ENCODE results near the gene MSH3.
"Not testable (repeated sequence)": the region's sequence is repeated elsewhere in the genome, so short reads cannot be mapped to it uniquely, and the experiment has no call there.

Gene MSH3

DNA sequence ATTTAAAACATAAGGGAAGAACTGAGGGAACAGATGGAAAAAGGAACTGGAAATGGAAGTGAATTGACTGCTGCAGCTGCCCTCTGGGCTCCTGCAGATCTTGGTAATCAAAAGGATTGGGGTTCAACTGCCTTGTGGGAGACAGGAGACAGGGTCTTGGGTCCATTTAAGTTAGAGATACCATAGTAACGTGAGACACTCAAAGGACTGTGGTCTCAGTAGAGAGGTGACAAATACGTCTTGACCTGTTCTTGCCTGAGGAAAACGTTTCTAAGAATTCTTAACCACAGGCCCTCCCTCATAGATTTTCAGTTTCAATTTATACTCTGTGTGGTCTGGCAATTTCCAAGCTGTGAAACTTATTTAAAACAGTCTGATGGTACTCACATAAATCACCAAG lies 101.2 kb downstream of the MSH3 start:
- DNase-seq (ENCODE audit: low spot score) = no peak

GRCh38 chr5:80756292-80756691 lies 101.8 kb downstream of the MSH3 start:
- DNase-seq (ENCODE audit: low spot score) = no peak

GRCh38 chr5:80757290-80757689 lies 102.8 kb downstream of the MSH3 start:
- DNase-seq (ENCODE audit: low spot score) = no peak

DNA sequence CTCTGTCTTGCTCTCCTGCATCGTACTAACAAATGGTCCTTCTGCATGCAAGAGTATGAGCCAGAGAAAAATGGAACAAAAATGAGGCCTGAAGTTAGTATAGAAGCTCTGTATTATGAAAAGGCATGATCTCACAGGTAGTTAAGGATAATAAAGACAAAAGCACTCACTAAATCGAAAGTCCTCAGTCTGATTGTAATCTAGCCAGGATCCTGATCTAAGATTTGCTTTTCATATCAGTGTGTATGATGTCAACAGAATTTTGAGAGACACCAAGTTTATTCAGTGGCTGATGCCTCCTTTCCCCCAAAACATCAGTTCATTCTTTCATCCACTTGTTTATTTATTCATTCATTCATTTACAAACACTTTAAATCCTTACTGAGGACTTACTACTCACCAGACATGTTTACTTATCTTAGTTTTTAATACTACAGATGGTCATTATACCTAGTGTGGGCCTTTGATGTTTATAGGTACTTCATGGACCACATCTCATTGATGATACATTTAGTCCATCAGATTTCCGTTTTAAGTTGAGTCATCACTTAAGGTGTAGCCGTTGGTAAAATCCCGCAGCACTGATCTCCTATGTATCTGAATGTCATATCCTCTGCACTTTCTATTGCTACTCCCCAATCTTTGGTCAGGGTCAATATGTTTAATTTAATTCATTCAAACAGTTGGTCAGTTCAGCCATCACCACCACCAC lies 105.6 kb downstream of the MSH3 start:
- DNase-seq (ENCODE audit: low spot score) = peak; percentile 72

GRCh38 chr5:80760680-80761079 lies 106.2 kb downstream of the MSH3 start:
- peak; percentile 32 for DNase-seq (ENCODE audit: low spot score)

- peak; percentile 7 for DNase-seq (ENCODE audit: low spot score)
Measured at GRCh38 chr5:80761176-80761575, 106.7 kb downstream of the MSH3 start.

DNA sequence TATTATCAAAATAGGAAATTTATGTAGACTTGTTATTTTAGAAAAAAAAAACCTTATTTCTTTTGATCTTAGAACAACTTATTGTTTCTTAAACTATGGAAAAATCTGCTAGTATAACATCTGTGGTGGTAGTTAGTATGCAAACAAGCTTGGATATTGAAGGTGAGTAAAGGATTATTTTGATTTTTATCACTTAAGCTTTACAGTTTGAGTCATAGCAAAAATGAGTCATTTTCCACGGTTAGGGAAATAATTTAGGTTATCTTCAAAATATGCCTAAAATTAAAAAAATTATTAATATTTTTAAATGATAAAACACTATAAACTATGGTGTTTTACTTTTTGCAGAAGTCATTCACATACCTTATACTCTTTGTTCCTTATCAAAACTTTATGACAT lies 107.5 kb downstream of the MSH3 start:
- DNase-seq (ENCODE audit: low spot score) = no peak

DNA sequence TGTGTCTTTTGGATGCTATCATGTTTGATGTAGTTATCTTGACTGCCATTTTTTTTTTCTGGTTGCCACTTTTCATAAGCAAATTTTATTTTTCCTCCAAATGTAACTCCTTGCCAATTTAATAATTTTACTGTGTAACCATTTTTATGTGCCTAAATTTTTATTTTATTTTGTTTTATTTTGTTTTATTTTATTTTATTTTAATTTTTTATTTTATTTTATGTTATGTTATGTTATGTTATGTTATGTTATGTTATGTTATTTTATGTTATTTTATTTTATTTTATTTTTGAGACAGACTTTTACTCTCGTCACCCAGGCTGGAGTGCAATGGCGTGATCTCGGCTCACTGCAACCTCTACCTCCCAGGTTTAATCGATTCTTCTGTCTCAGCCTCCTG lies 108.1 kb downstream of the MSH3 start:
- DNase-seq (ENCODE audit: low spot score) = no peak

DNA sequence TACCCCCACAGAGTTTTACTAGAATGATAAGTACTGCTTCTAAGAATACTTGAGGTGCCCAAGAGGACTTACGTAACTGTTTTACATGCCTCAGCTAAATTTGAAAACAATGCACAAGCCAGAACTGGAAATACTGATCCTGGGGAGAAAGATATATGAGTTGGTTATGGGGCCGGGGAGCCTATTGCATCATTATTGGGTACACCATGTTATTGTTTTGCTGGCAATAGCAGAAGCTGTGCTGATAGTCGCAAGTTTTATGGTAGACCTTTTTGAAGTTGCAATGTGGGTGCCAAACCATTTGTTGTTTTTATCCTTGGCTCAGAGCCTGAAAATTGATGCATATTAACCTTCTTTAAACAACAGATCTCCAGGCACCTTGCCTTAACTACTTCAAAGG lies 108.8 kb downstream of the MSH3 start:
- DNase-seq (ENCODE audit: low spot score) = no peak

- DNase-seq (ENCODE audit: low spot score) = no peak
Measured at GRCh38 chr5:80763873-80764647, 109.6 kb downstream of the MSH3 start.

GRCh38 chr5:80764786-80765185 lies 110.3 kb downstream of the MSH3 start:
- DNase-seq (ENCODE audit: low spot score) = no peak

- no peak for DNase-seq (ENCODE audit: low spot score)
Measured at GRCh38 chr5:80777347-80778287, 123.2 kb downstream of the MSH3 start.

GRCh38 chr5:80780024-80780423 lies 125.6 kb downstream of the MSH3 start:
- DNase-seq (ENCODE audit: low spot score) = no peak

DNA sequence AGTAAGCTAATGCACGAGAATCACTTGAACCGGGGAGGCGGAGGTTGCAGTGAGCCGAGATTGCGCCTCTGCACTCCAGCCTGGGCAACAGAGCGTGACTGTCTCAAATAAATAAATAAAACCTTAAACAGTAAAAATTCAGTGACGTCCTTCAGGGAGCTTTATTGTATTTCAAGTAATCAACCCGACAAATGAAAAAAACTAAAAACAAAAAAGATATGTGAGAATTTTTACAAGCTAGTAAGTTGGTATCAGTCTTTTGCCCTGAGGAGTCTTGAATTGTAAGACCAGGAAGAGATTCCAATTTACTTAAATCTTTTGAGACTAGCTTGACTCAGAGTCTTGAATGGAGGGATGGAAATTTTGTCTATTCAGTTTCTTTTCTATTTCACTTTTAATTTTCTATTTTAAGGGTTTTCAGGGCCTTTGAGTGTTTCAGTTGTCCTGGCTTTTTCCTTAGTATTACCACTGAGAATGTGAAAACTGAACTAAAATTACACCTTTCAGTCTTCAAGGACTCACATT lies 126.4 kb downstream of the MSH3 start:
- no peak for DNase-seq (ENCODE audit: low spot score)

DNA sequence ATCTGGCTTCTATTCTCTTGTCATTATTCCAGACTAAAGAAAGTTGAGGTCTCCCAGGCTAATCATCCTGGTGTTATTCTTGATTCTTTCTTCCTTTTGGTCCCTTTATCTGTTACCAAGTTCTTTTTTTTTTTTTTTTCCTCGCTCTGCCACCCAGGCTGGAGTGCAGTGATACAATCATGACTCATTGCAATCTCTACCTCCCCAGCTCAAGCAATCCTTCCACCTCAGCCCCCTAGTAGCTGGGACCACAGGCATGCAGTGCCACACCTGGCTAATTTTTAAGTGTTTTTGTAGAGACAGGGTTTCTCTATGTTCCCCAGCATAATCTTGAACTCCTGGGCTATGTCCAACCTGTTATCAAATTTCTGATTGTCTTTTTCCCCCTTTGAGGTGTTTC lies 126.9 kb downstream of the MSH3 start:
- DNase-seq (ENCODE audit: low spot score) = peak; percentile 48

GRCh38 chr5:80782626-80783025 lies 128.2 kb downstream of the MSH3 start:
- DNase-seq (ENCODE audit: low spot score) = no peak

DNA sequence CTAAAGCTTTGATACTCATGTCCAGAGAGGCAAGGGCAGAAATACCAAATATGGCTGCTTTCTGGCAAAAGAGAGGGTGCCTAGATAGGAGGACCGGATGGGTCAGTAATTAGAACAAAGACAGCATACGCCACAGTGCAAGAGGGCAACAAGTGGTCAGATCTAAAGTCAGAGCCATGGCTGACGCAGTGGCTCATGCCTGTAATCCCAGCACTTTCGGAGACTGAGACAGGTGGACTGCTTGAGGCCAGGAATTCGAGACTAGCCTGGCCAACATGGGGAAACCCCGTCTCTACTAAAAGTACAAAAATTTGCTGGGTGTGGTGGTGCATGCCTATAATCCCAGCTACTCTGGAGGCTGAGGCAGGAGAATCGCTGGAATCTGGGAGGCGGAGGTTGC lies 129.3 kb downstream of the MSH3 start:
- DNase-seq (ENCODE audit: low spot score) = not testable (repeated sequence)

GRCh38 chr5:80784451-80784850 lies 130.0 kb downstream of the MSH3 start:
- no peak for DNase-seq (ENCODE audit: low spot score)

DNA sequence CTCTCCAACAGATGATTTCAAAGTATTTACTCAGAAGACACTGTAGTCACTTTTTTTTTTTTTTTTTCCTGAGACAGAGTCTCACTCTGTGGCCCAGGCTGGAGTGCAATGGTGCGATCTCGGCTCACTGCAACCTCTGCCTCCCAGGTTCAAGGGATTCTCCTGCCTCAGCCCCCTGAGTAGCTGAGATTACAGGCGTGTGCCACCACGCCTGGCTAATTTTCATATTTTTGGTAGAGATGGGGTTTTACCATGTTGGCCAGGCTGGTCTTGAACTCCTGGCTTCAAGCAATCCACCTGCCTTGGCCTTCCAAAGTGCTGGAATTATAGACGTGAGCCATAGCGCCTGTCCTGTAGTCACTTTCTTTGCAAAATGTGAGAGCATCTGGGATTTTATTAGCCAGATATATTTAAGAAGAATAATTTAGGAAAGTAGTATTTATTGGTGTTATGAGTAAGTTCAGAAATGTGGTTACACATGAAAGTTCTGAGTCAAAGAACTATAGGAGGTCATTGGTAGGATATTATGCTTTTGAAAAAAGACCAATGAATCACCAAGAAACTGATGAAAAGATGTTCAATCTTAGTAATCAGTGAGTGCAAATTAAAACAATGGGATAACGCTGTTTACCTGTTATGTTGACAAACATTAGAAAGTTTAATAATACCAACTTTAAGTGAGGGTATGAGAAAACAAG lies 135.0 kb downstream of the MSH3 start:
- DNase-seq (ENCODE audit: low spot score) = not testable (repeated sequence)

- no peak for DNase-seq (ENCODE audit: low spot score)
Measured at GRCh38 chr5:80790698-80791097, 136.2 kb downstream of the MSH3 start.

DNA sequence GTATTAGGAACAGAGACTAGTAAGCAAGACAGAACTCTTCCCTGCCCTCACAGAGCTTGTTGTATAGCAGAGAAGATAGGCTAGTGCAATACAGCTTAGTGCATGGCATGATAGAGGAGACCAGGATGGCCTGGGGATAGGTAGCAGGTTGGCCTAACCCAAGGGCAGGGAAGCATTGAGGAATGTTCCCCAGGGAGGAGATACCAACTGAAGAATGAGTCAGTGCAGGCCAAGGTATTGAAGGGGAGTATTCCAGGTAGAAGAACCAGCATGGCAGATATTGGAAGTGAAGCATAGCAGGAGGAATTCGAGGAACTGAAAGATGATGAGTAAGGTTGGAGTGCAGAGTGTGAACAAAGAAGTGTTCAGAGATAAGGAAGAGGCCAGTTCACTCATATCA lies 138.9 kb downstream of the MSH3 start:
- no peak for DNase-seq (ENCODE audit: low spot score)

- DNase-seq (ENCODE audit: low spot score) = no peak
Measured at GRCh38 chr5:80796846-80797245, 142.4 kb downstream of the MSH3 start.

All from SW480 (cell line).